ENCODE measurements around the gene SPOPL. TPM values are rescaled to one million over a fixed set of nuclear protein-coding genes. Genes with fewer than 3 reads are reported as not detected.

SPOPL gene
- polyA plus RNA-seq, 1 experiment = 13.1 TPM

- CTCF ChIA-PET = no interaction called here
Observed at GRCh38 chr2:138581909-138582308, 80.3 kb downstream of the SPOPL start.

GRCh38 chr2:138589663-138590062, 88.1 kb downstream of the SPOPL start:
- H3K9me3 ChIP-seq (ENCODE audit: control insufficient read depth, insufficient read depth, low read length) = no peaks in the 10 kb centered on the region
- no peak overlapping the region for H3K4me3 ChIP-seq (ENCODE audit: low read depth, low read length)
- ChIA-PET CTCF (no interaction called here), POLR2A (no interaction called here)
- H3K27me3 ChIP-seq (ENCODE audit: control insufficient read depth, insufficient read depth, low read length) = no peaks in the 10 kb centered on the region
- DNase-seq (ENCODE audit: low read depth, low spot score) = no peak
- TF ChIP-seq CTCF (IDR thresholded peaks at IDR 0.05; ENCODE audit: low read depth, low read length) = no peak
- H3K27ac ChIP-seq (ENCODE audit: low read depth, low read length) = no peak overlapping the region

More at GRCh38 chr2:138581909-138582308, 80.3 kb downstream of the SPOPL start:
- Histone ChIP-seq H3K27me3 (ENCODE audit: control insufficient read depth, insufficient read depth, low read length) (no peaks in the 10 kb centered on the region), H3K27ac (ENCODE audit: low read depth, low read length) (no peak overlapping the region), H3K9me3 (ENCODE audit: control insufficient read depth, insufficient read depth, low read length) (no peaks in the 10 kb centered on the region), H3K4me3 (ENCODE audit: low read depth, low read length) (no peak overlapping the region)
- TF ChIP-seq CTCF (IDR thresholded peaks at IDR 0.05; ENCODE audit: low read depth, low read length) = no peak
- POLR2A ChIA-PET = no interaction called here
- DNase-seq (ENCODE audit: low read depth, low spot score) = no peak

- Histone ChIP-seq H3K4me3 (ENCODE audit: low read depth, low read length) (no peak overlapping the region), H3K9me3 (ENCODE audit: control insufficient read depth, insufficient read depth, low read length) (no peaks in the 10 kb centered on the region), H3K27ac (ENCODE audit: low read depth, low read length) (no peak overlapping the region), H3K27me3 (ENCODE audit: control insufficient read depth, insufficient read depth, low read length) (no peaks in the 10 kb centered on the region)
- DNase-seq (ENCODE audit: low read depth, low spot score) = no peak
- TF ChIP-seq CTCF (IDR thresholded peaks at IDR 0.05; ENCODE audit: low read depth, low read length) = no peak
- CTCF ChIA-PET = interaction anchor here (0.7 kb wide), 1 partner anchor 758 kb away, joined by 3 read pairs; no protein-coding TSS in a partner anchor
- POLR2A ChIA-PET = interaction anchor here (0.6 kb wide), 1 partner anchor 1498 kb away, joined by 3 read pairs; no protein-coding TSS in a partner anchor
Observed at GRCh38 chr2:138596403-138596802, 94.8 kb downstream of the SPOPL start.

- ChIA-PET CTCF (no interaction called here), POLR2A (no interaction called here)
- no peaks in the 10 kb centered on the region for H3K9me3 ChIP-seq (ENCODE audit: control insufficient read depth, insufficient read depth, low read length)
- H3K27ac ChIP-seq (ENCODE audit: low read depth, low read length) = no peak overlapping the region
- DNase-seq (ENCODE audit: low read depth, low spot score) = no peak
- no peak overlapping the region for H3K4me3 ChIP-seq (ENCODE audit: low read depth, low read length)
- no peaks in the 10 kb centered on the region for H3K27me3 ChIP-seq (ENCODE audit: control insufficient read depth, insufficient read depth, low read length)
- TF ChIP-seq CTCF (IDR thresholded peaks at IDR 0.05; ENCODE audit: low read depth, low read length) = no peak
Observed at GRCh38 chr2:138600732-138601457, 99.3 kb downstream of the SPOPL start.

GRCh38 chr2:138601458-138602165, 100.0 kb downstream of the SPOPL start:
- H3K4me3 ChIP-seq (ENCODE audit: low read depth, low read length) = no peak overlapping the region
- no peak overlapping the region for H3K27ac ChIP-seq (ENCODE audit: low read depth, low read length)
- CTCF ChIA-PET = no interaction called here
- TF ChIP-seq CTCF (IDR thresholded peaks at IDR 0.05; ENCODE audit: low read depth, low read length) = no peak
- POLR2A ChIA-PET = no interaction called here
- no peak for DNase-seq (ENCODE audit: low read depth, low spot score)
- no peaks in the 10 kb centered on the region for H3K9me3 ChIP-seq (ENCODE audit: control insufficient read depth, insufficient read depth, low read length)
- H3K27me3 ChIP-seq (ENCODE audit: control insufficient read depth, insufficient read depth, low read length) = no peaks in the 10 kb centered on the region
